Activated T-cell treated with anti-CD3 and anti-CD28 coated beads, Interleukin-2, amount 50 U/mL, for 4 hours (primary cell): Measurements from ENCODE around the gene ZNF831. TPM values are rescaled to one million over a fixed set of nuclear protein-coding genes. Genes with fewer than 3 reads are reported as not detected.
A peak's percentile ranks its signal among the peaks of the same experiment; 100 is the strongest.

Experiments used
- ATAC-seq, 2 donors: fragments of 200-7000 bp; cut with Tn5 transposase; one replicate each; pipeline ENCODE4 v1.10.0; 2021
- DNase-seq: peaks from one replicate; pipeline ENCODE4 v3.0.0-alpha.2; 2020
- H3K27me3 Mint-ChIP-seq: one replicate; pipeline ENCODE4 v1.8.0; 2021; ENCODE audit warnings: low read depth, mixed read lengths
- H3K36me3 Mint-ChIP-seq: one replicate; pipeline ENCODE4 v1.8.0; 2022; ENCODE audit warnings: mixed read lengths; ENCODE audit not compliant: insufficient read depth
- H3K4me1 Mint-ChIP-seq: one replicate; pipeline ENCODE4 v1.8.0; 2021; ENCODE audit warnings: low read depth, mixed read lengths
- H3K4me3 Mint-ChIP-seq: one replicate; pipeline ENCODE4 v1.8.0; 2021; ENCODE audit warnings: mild to moderate bottlenecking, moderate library complexity, mixed read lengths
- H3K9me3 Mint-ChIP-seq: one replicate; pipeline ENCODE4 v1.8.0; 2021; ENCODE audit warnings: mixed read lengths
- total RNA-seq, 3 donors: library from RNA; stranded (reverse); gene quantifications; one replicate each; pipeline ENCODE4 v1.2.1, GENCODE V29; 2021

The ZNF831 gene
- total RNA-seq, 3 donors from 2014 or later: 1.8 to 2.5 (median 2.2) TPM

DNA sequence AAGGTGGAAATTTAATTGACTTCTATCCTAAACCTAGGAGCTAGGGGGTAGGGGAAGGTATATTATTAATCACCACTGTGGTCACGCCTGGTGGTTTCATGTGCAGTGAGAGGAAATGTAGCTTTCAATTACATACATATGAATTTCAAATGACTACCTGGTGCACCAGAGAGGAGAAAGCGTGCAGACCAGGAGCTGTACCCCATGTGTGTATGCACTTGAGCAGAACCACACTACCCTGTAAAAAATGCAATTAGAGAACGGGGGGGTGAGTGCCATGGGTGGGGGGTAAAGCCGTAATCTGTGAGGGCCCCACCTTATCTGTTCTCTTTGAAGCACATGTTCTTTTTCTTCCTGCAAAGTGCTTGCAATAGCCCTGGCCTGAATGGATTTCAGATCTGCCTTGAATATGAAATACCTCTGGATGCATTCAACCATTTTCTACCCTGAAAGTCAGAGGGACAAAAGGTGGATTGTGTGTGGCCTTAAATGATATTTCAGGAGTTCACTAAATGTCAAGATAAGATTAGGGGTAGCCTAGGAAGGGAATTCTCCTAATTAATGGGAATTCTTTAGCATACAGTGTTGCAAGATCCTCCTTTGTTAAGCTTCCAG is 105.9 kb downstream of the ZNF831 start:
- H3K27me3 Mint-ChIP-seq: peaks cover 11% of the 10 kb centered on the region
- no peaks in the 10 kb centered on the region for H3K36me3 Mint-ChIP-seq
- no peak overlapping the region for H3K4me3 Mint-ChIP-seq
- H3K4me1 Mint-ChIP-seq: peaks cover 20% of the 10 kb centered on the region
- no peaks in the 10 kb centered on the region for H3K9me3 Mint-ChIP-seq
- ATAC-seq (peak in 1 of 2 donors; percentile 43), DNase-seq (no peak)

DNA sequence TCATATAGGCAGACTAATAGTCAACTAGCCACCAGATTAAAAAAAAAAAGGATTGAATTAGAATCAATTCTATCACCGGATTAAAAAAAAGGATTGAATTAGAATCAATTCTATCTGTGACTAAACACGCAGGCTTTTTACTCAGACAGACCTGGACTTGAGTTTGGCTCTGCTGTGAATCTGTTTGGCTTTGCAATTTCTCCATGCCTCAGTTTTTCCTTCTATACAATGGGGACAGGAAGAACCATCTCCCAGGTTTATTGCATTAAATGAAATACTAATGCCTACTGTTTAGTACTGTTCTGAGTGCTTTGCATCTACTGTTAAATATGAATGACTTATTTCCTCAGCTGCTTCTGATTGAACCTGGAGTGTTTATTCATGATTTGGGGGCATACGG is 106.8 kb downstream of the ZNF831 start:
- no peak for ATAC-seq
- no peak overlapping the region for H3K4me3 Mint-ChIP-seq
- peaks cover 11% of the 10 kb centered on the region for H3K27me3 Mint-ChIP-seq
- DNase-seq: no peak
- no peaks in the 10 kb centered on the region for H3K9me3 Mint-ChIP-seq
- H3K36me3 Mint-ChIP-seq: no peaks in the 10 kb centered on the region
- H3K4me1 Mint-ChIP-seq: peaks cover 23% of the 10 kb centered on the region

DNA sequence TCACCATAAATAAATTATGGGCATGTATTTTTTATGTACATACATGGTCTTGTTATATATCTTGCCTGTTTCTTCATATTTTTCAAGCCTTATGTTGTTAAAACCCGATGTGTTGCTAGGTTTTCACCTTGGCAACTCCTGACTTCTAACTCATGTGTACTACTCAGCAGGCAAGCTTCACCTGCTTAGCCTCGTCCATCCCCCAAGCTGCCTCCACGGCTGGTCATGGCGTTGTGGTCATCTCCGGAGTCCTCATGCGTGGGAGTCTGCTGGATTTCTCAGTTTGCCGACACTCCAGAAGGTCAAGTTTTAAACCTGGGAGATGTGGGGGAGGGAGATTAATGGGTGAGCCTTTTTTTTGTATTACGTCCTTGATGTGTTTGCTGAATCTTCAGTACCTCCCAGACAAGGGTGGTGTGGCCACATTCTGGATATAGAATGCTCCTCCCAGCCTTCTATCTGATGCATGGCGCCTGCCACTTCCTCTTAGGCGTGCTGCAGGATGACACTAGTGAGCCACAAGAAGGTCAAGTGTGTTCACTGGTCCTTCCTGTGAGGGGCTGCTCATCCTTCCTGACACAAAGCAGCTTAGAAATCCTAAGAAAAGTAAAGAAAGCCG is 110.2 kb downstream of the ZNF831 start:
- H3K27me3 Mint-ChIP-seq: peaks cover 4% of the 10 kb centered on the region
- H3K36me3 Mint-ChIP-seq: no peaks in the 10 kb centered on the region
- H3K4me3 Mint-ChIP-seq: no peak overlapping the region
- DNase-seq (no peak), ATAC-seq (no peak)
- no peaks in the 10 kb centered on the region for H3K9me3 Mint-ChIP-seq
- H3K4me1 Mint-ChIP-seq: peaks cover 23% of the 10 kb centered on the region

DNA sequence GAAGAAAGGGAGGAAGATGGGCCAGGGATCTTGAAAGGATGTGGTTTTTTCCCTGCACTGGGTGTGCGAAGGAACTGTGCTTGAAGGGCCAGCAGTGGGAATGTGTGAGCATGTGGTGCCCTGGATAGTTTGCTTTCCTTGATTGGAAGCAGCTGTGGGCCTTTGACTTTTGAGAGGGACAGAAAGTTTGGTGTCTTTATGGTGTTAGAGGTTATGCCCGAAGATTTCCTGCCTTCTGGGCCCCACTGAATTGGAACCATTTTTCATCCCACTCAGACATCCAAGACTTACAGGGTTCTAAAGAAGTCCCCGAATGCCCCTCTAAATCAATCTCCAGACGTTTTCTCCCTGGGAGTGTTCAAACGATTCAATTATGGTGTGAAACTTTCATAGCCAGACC is 113.3 kb downstream of the ZNF831 start:
- no peaks in the 10 kb centered on the region for H3K9me3 Mint-ChIP-seq
- DNase-seq (no peak), ATAC-seq (no peak)
- H3K27me3 Mint-ChIP-seq: peaks cover 4% of the 10 kb centered on the region
- no peak overlapping the region for H3K4me3 Mint-ChIP-seq
- peaks cover 14% of the 10 kb centered on the region for H3K4me1 Mint-ChIP-seq
- H3K36me3 Mint-ChIP-seq: no peaks in the 10 kb centered on the region

DNA sequence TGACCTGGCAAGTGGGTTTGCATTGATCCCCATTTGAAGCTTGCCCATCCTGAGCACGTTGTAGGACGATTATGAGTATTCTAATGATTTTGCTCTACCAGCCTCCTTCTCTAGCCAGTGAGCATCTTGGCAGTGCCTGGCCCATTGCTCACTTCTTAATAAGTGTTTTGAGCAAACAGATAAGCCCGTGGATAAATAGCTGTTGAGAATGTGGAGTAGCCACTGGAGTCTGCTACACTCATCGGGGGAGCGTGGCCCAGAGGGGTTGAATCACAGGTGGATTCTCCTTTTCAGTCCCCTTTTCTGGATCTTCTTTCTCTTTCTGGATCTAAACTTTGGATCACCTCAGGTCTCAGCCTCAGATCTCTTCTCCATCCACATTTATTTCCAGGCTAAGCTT is 120.8 kb downstream of the ZNF831 start:
- no peaks in the 10 kb centered on the region for H3K36me3 Mint-ChIP-seq
- H3K27me3 Mint-ChIP-seq: peaks cover 2% of the 10 kb centered on the region
- ATAC-seq (no peak), DNase-seq (no peak)
- no peaks in the 10 kb centered on the region for H3K4me1 Mint-ChIP-seq
- H3K9me3 Mint-ChIP-seq: no peaks in the 10 kb centered on the region
- no peak overlapping the region for H3K4me3 Mint-ChIP-seq

DNA sequence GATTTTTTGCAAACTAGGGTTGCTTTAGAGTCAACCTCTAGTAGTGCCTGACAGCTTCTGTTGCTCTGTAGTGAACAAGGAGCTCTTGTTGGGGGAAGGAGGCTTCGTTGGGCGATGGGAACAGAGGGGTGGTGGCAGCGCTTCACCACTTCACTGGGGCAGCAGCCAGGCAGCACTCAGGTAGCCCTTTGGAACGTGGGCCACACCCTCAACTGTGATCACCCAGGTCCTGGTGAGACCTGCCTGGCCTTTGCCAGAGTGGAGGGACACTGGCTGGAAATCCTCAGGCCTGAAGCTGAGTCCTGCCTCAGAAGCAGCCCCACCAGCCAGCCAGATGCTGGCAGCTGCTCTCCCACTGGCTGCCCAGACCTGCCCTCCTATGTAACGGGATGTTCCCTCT is 126.4 kb downstream of the ZNF831 start:
- Mint-ChIP-seq H3K4me1 (no peaks in the 10 kb centered on the region), H3K4me3 (no peak overlapping the region), H3K9me3 (no peaks in the 10 kb centered on the region), H3K36me3 (no peaks in the 10 kb centered on the region), H3K27me3 (peaks cover 19% of the 10 kb centered on the region)
- ATAC-seq: no peak
- no peak for DNase-seq

DNA sequence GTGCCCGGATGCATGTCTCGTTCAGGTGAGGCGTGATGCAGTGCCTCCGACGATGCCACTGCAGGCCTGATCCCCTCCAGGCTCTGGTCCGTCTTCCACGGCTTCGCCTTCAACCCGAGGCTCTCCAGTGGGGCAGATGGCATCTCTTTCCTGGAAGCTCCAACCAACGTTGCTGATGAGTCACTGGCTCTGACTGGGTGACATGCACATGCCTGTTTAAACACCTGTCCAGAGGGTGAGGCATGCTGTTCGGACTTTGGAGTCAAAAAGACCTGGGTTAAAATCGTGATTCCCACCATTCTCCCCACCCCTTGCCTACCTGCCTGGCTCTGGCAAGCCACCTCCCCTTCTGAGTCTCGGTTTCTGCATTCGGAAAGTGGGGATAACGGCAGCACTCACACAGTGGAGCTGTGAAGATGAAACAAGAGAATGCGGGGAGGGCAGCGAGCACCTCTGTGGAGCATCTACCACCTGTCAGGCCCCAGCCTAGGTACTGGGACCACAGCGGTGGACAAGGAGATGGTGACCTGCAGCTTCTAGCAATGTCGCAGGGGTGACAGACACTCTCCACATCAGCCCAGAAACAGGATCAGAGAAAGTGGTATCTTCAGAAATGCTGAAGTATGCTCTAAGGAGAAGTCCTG is 128.2 kb downstream of the ZNF831 start:
- Mint-ChIP-seq H3K27me3 (peaks cover 22% of the 10 kb centered on the region), H3K4me3 (no peak overlapping the region), H3K9me3 (no peaks in the 10 kb centered on the region), H3K36me3 (no peaks in the 10 kb centered on the region), H3K4me1 (no peaks in the 10 kb centered on the region)
- DNase-seq: no peak
- ATAC-seq: no peak

DNA sequence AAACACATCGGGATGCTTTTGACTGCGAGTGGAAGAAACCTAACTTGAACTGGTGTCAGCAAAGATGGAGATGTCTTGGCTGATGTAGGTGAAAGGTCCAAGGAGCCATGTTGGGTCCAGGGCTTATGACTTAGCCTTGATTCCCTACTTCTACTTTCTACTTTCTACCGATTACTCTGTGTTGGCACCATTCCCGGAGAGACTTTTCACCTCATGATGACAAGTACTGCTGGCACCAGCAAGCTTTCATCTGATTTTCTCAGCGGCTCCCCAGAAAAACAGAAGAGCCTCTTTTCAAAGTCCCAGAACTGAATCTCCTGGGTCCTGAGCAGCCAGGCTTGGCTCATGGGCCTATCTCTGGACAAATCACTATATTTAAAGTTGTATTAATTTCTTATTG is 131.9 kb downstream of the ZNF831 start:
- H3K9me3 Mint-ChIP-seq: no peaks in the 10 kb centered on the region
- H3K27me3 Mint-ChIP-seq: peaks cover 44% of the 10 kb centered on the region
- ATAC-seq: no peak
- no peaks in the 10 kb centered on the region for H3K4me1 Mint-ChIP-seq
- H3K4me3 Mint-ChIP-seq: no peak overlapping the region
- H3K36me3 Mint-ChIP-seq: no peaks in the 10 kb centered on the region
- no peak for DNase-seq

DNA sequence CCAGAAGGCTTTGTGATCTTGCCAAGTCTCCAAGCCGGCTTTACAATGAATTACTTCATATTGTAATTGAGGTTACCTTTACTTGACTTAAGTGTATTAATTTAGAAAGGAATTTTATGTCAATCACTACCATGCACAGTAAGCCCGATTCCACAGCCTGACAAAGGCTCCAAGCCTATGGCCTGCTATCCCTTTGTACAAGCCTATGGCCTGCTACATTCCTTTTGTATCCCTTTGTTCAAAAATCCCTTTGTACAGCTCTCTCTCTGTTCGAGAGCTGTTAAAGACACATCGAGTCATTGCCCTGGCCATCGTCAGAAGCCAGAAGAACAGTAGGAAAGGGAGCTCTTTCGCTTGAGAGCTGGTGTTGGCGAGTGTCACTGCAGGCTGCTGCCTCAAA is 134.1 kb downstream of the ZNF831 start:
- Mint-ChIP-seq H3K4me3 (no peak overlapping the region), H3K27me3 (peaks cover 57% of the 10 kb centered on the region), H3K9me3 (no peaks in the 10 kb centered on the region), H3K36me3 (no peaks in the 10 kb centered on the region), H3K4me1 (no peaks in the 10 kb centered on the region)
- DNase-seq (no peak), ATAC-seq (no peak)

DNA sequence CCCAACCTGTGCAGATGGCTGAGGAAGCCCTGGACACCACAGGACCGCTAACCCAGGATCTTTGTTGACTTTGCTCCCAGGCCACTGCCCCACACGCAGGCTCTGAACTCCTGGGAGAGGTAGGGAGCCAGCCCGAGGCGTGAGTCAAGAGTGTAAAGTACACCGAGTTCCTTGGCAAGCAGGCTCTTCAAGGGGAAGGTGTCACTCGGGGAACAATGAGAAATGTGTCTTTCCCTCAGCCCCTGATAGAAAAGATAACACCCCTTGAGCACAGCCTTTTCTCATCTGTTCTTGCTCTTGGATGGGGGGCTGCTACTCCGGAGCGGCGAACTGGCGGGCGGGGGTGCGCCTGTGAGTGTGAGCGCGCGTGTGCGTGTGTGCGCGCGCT is 136.3 kb downstream of the ZNF831 start:
- DNase-seq (no peak), ATAC-seq (no peak)
- Mint-ChIP-seq H3K4me1 (peaks cover 3% of the 10 kb centered on the region), H3K27me3 (peaks cover 56% of the 10 kb centered on the region), H3K36me3 (no peaks in the 10 kb centered on the region), H3K4me3 (no peak overlapping the region), H3K9me3 (no peaks in the 10 kb centered on the region)

DNA sequence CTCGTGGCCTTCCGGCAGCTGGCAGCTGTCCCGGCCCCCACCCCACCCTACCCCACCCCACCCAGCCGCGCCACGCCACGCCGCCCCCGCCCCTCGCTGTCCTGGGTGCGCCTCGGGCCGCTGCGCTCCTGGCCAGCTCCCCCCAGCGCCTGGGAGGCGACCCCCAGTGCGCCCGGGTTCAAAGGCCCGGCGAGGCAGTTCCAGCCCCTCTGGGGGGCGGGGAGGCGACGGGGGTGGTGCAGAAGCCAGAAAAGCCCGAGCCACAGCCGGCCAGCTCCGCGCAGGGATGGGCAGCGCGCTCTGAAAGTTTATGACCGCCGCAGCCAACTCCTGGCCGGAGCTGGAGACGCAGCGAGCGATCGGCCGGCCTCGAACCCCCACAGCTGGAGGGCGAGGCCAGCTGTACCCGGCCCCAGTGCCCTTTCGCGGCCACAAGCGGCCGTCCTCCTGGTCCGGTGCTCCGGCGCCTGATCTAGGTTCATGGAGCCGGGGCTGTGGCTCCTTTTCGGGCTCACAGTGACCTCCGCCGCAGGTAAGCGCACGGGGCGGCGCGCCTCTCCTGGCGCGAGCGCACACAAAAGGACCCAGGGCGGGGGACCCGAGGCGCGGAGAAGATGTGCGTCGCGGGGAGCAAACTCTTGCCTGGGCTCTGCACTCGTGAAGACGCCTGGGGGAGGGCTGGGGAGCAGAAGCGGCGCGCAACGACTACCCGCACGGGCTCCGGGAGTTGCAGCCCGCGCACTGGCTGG is 136.9 kb downstream of the ZNF831 start, which contains the start of gene EDN3:
Gene EDN3 (plus strand): TSS at position 279 of the 749 bp plus-strand sequence. CDS start 202 bp downstream, at position 481.
- H3K36me3 Mint-ChIP-seq: no peaks in the 10 kb centered on the region
- DNase-seq: no peak
- peaks cover 54% of the 10 kb centered on the region for H3K27me3 Mint-ChIP-seq
- H3K9me3 Mint-ChIP-seq: no peaks in the 10 kb centered on the region
- peaks cover 3% of the 10 kb centered on the region for H3K4me1 Mint-ChIP-seq
- no peak within 1 kb of the TSS for H3K4me3 Mint-ChIP-seq
- no peak for ATAC-seq

DNA sequence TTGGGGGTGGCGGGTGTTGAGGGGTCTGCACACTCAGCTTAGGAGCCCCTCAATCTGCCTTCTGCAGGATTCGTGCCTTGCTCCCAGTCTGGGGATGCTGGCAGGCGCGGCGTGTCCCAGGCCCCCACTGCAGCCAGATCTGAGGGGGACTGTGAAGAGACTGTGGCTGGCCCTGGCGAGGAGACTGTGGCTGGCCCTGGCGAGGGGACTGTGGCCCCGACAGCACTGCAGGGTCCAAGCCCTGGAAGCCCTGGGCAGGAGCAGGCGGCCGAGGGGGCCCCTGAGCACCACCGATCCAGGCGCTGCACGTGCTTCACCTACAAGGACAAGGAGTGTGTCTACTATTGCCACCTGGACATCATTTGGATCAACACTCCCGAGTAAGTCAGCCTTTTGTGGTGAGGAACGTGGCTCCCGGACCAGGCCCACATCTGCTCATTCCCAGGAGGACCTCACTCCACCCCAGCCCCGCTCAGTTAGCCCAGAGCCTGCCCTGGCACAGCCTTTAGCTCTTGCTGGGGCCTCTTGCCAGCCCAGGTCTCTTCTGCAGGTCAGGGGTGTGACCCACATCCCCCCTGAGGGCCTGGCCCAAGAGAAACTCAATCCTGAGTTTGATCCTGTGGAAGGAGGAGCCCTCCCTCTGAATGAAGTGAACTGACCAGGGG is 137.9 kb downstream of the ZNF831 start:
- DNase-seq (no peak), ATAC-seq (no peak)
- peaks cover 54% of the 10 kb centered on the region for H3K27me3 Mint-ChIP-seq
- H3K4me1 Mint-ChIP-seq: peaks cover 3% of the 10 kb centered on the region
- H3K4me3 Mint-ChIP-seq: no peak overlapping the region
- no peaks in the 10 kb centered on the region for H3K36me3 Mint-ChIP-seq
- H3K9me3 Mint-ChIP-seq: no peaks in the 10 kb centered on the region

DNA sequence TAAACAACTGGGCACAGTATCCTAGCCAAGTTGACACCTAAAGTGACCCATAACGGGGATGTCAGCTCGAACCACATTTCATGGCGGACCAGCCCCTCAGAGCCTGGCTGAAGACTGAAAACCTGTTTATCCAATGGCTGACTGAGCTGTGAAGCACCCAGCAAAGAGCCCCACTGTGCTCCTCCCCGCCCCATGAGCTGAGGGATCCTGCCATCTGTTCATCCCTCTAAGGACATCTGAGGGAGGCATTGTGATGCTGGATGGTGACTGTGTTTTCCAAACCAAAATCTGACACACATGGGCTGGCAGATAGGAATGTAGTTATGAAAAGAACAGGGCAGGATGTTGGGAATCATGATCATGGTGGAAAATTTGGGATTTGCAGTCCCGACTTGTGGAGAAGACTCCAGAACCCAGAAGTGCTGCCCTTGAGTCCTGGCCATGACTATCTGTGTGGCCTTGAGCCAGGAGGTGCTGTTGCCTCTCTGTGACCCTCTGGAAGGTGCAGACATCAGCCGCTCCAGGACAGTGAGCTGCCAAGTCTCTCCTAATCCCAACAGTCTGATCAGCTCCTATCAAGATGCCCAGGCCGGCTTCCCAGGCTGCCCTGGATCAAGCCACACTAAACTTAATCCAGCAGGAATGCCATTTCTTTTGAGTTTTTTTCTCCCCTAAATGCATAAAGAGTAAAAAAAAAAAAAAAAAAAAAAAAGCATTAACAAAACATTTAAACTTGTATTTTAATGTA is 142.5 kb downstream of the ZNF831 start:
- no peak for ATAC-seq
- H3K4me3 Mint-ChIP-seq: no peak overlapping the region
- H3K9me3 Mint-ChIP-seq: no peaks in the 10 kb centered on the region
- peaks cover 30% of the 10 kb centered on the region for H3K27me3 Mint-ChIP-seq
- H3K36me3 Mint-ChIP-seq: no peaks in the 10 kb centered on the region
- DNase-seq: no peak
- H3K4me1 Mint-ChIP-seq: peaks cover 10% of the 10 kb centered on the region

DNA sequence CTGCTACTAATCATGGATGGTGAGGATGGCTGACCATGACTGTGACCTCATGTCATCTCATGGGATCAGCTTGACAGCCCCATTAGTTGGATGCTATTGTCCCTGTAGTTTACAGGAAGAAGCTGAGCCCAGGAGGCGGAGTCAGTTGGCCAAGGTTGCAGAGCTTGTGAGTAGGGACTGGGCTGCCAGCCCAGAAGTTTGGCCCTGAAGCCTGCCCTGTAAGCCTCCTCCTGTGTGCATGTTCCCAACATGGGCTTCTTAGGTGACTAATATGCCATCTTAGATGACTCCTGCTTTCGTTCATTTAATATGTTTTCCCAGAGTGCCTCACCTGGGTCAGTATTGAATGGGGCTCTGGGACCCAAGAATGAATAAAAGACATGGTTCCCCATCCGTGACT is 143.6 kb downstream of the ZNF831 start:
- Mint-ChIP-seq H3K27me3 (peaks cover 18% of the 10 kb centered on the region), H3K4me3 (no peak overlapping the region), H3K4me1 (peaks cover 10% of the 10 kb centered on the region), H3K9me3 (no peaks in the 10 kb centered on the region), H3K36me3 (no peaks in the 10 kb centered on the region)
- no peak for ATAC-seq
- no peak for DNase-seq
